Tracheal epithelial cell (primary cell): Measurements from ENCODE around the gene PCNA. TPM values are rescaled to one million over a fixed set of nuclear protein-coding genes. Genes with fewer than 3 reads are reported as not detected.

Experiments used
- total RNA-seq: library from RNA; depleted of rRNA; stranded (reverse); fragments of >200 nt; gene quantifications from 2 replicates; pipeline ENCODE4 v1.2.1, GENCODE V29; 2014

PCNA gene
- total RNA-seq, result 66.0 and 107 TPM in 2 replicates

GRCh38 chr20:5119435-5120184 lies at the start of gene PCNA:
Gene PCNA (minus strand): TSS chr20:5119958. CDS start chr20:5119798, 160 bp downstream.

DNA sequence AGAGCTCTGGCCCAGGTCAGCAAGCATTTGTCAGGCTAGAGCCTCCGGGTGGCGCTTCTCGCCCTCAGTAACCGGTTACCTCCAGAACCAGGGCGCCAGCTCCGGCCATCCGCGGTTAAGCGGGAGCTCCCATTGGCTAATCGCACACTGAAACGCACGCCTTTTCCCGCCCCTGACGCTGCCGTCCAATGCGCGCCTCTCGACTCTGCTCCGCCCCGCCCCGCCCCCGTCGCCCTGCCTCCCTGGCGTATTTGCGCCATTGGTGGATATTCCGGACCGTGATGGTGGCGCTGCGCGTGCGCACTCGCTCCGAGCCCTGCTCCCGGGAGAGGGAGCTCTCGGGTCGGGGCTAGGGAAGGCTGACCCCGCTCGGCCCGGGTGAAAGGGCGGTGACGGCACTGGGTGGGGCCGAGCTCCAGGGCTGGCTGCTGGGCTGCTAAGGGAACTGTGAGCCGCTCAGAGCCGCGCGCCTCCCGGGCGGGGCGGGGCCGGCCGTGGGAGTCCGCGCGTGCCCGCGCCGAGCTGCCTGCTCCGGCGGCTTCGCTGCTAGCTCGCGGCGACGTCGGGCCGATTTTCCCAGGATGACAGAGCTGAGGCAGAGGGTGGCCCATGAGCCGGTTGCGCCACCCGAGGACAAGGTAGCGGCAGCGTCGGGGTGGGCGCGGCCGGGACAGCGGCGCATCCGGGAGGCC lies 6.9 kb upstream of the PCNA start, which contains the start of gene CDS2:
TSS of gene CDS2 (plus strand) at position 497 of the 692 bp plus-strand sequence. CDS start at position 582, 85 bp downstream.

Other genes starting within 250 kb of the PCNA start
- 8.5 and 10.6 TPM in 2 replicates for gene SLC23A2, start 118.4 kb downstream of the PCNA start, total RNA-seq
- 39.3 and 55.0 TPM in 2 replicates for gene TMEM230, start 6.9 kb downstream of the PCNA start, total RNA-seq
- 21.2 and 21.7 TPM in 2 replicates for gene CDS2, start 7.0 kb upstream of the PCNA start, total RNA-seq
- gene PROKR2, start 197.0 kb upstream of the PCNA start, total RNA-seq, result not detected in 2 replicates